Liver (tissue), 9 donors: ENCODE data around the gene DGCR8. TPM values are rescaled to one million over a fixed set of nuclear protein-coding genes. Genes with fewer than 3 reads are reported as not detected.

Source experiments
- DNase-seq: peaks from one replicate; pipeline ENCODE4 v3.0.0-alpha.2; 2017; ENCODE audit warnings: low spot score
- H3K27ac ChIP-seq, 2 donors: one replicate each; pipeline ENCODE4 v1.7.0; 2013; ENCODE audit warnings: inconsistent platforms in 2 of 2, low read length in 2 of 2, control low read depth in 1 of 2, low read depth in 1 of 2, mild to moderate bottlenecking in 1 of 2
- H3K27me3 ChIP-seq, 4 donors: one replicate each; pipeline versions ENCODE4 v1.6.1 to v1.7.0; 2013; ENCODE audit warnings: low read length in 3 of 4, inconsistent platforms in 1 of 4, mild to moderate bottlenecking in 1 of 4, moderate library complexity in 1 of 4; ENCODE audit not compliant: control insufficient read depth in 4 of 4, insufficient read depth in 4 of 4
- H3K36me3 ChIP-seq, 4 donors: one replicate each; pipeline versions ENCODE4 v1.6.1 to v1.7.0; 2013; ENCODE audit warnings: low read length in 3 of 4, mild to moderate bottlenecking in 3 of 4, low read depth in 1 of 4, moderate library complexity in 1 of 4; ENCODE audit not compliant: control insufficient read depth in 4 of 4, insufficient read depth in 3 of 4
- H3K4me1 ChIP-seq, 4 donors: one replicate each; pipeline versions ENCODE4 v1.6.1 to v1.7.0; 2013; ENCODE audit warnings: low read length in 3 of 4, mild to moderate bottlenecking in 3 of 4, moderate library complexity in 1 of 4; ENCODE audit not compliant: control insufficient read depth in 4 of 4, insufficient read depth in 4 of 4
- H3K4me3 ChIP-seq, 3 donors: one replicate each; pipeline versions ENCODE4 v1.6.1 to v1.7.0; 2013; ENCODE audit warnings: low read length in 3 of 3, control low read depth in 1 of 3, low read depth in 1 of 3, mild to moderate bottlenecking in 1 of 3
- H3K9ac ChIP-seq, 2 donors: one replicate each; pipeline ENCODE4 v1.7.0; 2013; ENCODE audit warnings: low read length in 2 of 2, mild to moderate bottlenecking in 2 of 2, moderate library complexity in 2 of 2, control low read depth in 1 of 2, low read depth in 1 of 2
- H3K9me3 ChIP-seq, 4 donors: one replicate each; pipeline versions ENCODE4 v1.6.1 to v1.7.0; 2013; ENCODE audit warnings: low read length in 3 of 4; ENCODE audit not compliant: control insufficient read depth in 4 of 4
- EGR1 ChIP-seq, 2 donors: IDR thresholded peaks; 2 replicates each; pipeline ENCODE4 v1.6.1; 2016 to 2018; ENCODE audit warnings: antibody characterized with exemption in 2 of 2, low read depth in 2 of 2
- FOXA1 ChIP-seq: IDR thresholded peaks from 2 replicates; pipeline ENCODE4 v1.6.1; 2016; ENCODE audit warnings: antibody characterized with exemption
- FOXA2 ChIP-seq: IDR thresholded peaks from 2 replicates; pipeline ENCODE4 v1.6.1; 2016; ENCODE audit warnings: antibody characterized with exemption
- GABPA ChIP-seq, 2 donors: IDR thresholded peaks in 1 of 2; conservative IDR thresholded peaks in 1 of 2; 2 replicates each; pipeline ENCODE4 v1.6.1; 2016; ENCODE audit warnings: antibody characterized with exemption in 2 of 2, mild to moderate bottlenecking in 1 of 2, moderate library complexity in 1 of 2
- HNF4G ChIP-seq: IDR thresholded peaks from 2 replicates; pipeline ENCODE4 v1.6.1; 2016; ENCODE audit warnings: antibody characterized with exemption
- JUND ChIP-seq, 2 donors: IDR thresholded peaks; 2 replicates each; pipeline ENCODE4 v1.6.1; 2016; ENCODE audit warnings: antibody characterized with exemption in 2 of 2
- NR2F2 ChIP-seq: IDR thresholded peaks from 2 replicates; pipeline ENCODE4 v1.6.1; 2016; ENCODE audit warnings: antibody characterized with exemption
- RAD21 ChIP-seq, 2 donors: IDR thresholded peaks; 2 replicates each; pipeline ENCODE4 v1.6.1; 2016; ENCODE audit warnings: antibody characterized with exemption in 2 of 2, mild to moderate bottlenecking in 2 of 2
- RXRA ChIP-seq, 2 donors: IDR thresholded peaks; 2 replicates each; pipeline ENCODE4 v1.6.1; 2017 to 2018; ENCODE audit warnings: antibody characterized with exemption in 2 of 2, mild to moderate bottlenecking in 1 of 2
- SP1 ChIP-seq: IDR thresholded peaks from 2 replicates; pipeline ENCODE4 v1.6.1; 2018; ENCODE audit warnings: antibody characterized with exemption, mild to moderate bottlenecking
- TAF1 ChIP-seq: conservative IDR thresholded peaks from 2 replicates; pipeline ENCODE4 v1.6.1; 2016; ENCODE audit warnings: antibody characterized with exemption, mild to moderate bottlenecking
- YY1 ChIP-seq: IDR thresholded peaks from 2 replicates; pipeline ENCODE4 v1.6.1; 2016; ENCODE audit warnings: antibody characterized with exemption, mild to moderate bottlenecking
- WGBS: extraction: QIAGEN DNeasy Blood & Tissue Kit; methylation state at CpG from one replicate; pipeline ENCODE4 v1.1.7; 2013; 5-methylcytosine and 5-hydroxymethylcytosine counted together
- polyA plus RNA-seq, 2 donors: library from polyadenylated mRNA; stranded (reverse) in 1 of 2; unstranded in 1 of 2; fragments of 200-250 nt in 1 of 2; fragments of >200 nt in 1 of 2; fragmentation: Nextera tagmentation in 1 of 2; extraction: Ambion mirVana in 1 of 2; gene quantifications; one replicate each; pipeline versions ENCODE4 v1.2.1 to v1.2.3, GENCODE V29; 2013 to 2015
- total RNA-seq, 2 donors: library from RNA; depleted of rRNA; stranded (reverse); fragments of >200 nt; gene quantifications; one replicate each; pipeline ENCODE4 v1.2.3, GENCODE V29; 2014
- TF ChIP-seq, protein P1 (sequence below): IDR thresholded peaks from 2 replicates; pipeline ENCODE4 v1.6.1; 2016; ENCODE audit warnings: antibody characterized with exemption
- TF ChIP-seq, protein P2 (sequence below): IDR thresholded peaks from 2 replicates; pipeline ENCODE4 v1.6.1; 2016; ENCODE audit warnings: antibody characterized with exemption
- TF ChIP-seq, protein P3 (sequence below): IDR thresholded peaks from 2 replicates; pipeline ENCODE4 v1.6.1; 2016; ENCODE audit warnings: antibody characterized with exemption
- TF ChIP-seq, protein P4 (sequence below): IDR thresholded peaks from 2 replicates; pipeline ENCODE4 v1.6.1; 2016; ENCODE audit warnings: antibody characterized with exemption, mild to moderate bottlenecking
- donor health status: healthy.
- donor health status: healthy.
- donor health status: healthy.
- donor health status: healthy.
- donor health status: healthy.

DGCR8 gene
- total and polyA plus RNA-seq, 4 donors: 7.9 to 27.1 (median 15.8) TPM

DNA sequence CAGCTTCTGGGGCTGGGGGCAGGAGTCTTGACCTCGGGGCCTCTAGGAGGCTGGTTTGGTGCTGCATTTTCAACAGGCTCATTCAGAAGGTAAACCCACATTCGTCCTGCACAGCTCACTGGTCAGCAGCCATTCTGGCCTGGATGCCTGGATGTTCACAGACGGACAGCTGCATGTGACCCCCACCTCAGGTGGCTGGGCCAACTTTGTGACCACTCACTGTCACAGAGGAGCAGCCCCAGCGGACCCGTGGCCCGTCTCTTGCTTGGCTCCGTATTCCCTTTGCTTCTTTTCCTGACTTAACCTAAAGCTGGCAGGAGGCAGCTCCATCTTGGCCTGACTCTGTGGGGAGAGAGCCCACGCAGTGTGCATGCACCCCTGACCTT lies 8.2 kb downstream of the DGCR8 start:
- Histone ChIP-seq H3K9me3 (no peaks in the 10 kb centered on the region), H3K4me1 (peaks cover 17 to 45% (median 34%) of the 10 kb centered on the region in 4 donors), H3K4me3 (no peak overlapping the region), H3K9ac (no peak overlapping the region), H3K36me3 (peaks cover 27 to 61% (median 49%) of the 10 kb centered on the region in 4 donors), H3K27ac (no peak overlapping the region), H3K27me3 (no peaks in the 10 kb centered on the region)
- WGBS: 93% methylated on average over 8 of the region's 8 CpGs
- DNase-seq: no peak
- TF ChIP-seq FOXA2: no peak

DNA sequence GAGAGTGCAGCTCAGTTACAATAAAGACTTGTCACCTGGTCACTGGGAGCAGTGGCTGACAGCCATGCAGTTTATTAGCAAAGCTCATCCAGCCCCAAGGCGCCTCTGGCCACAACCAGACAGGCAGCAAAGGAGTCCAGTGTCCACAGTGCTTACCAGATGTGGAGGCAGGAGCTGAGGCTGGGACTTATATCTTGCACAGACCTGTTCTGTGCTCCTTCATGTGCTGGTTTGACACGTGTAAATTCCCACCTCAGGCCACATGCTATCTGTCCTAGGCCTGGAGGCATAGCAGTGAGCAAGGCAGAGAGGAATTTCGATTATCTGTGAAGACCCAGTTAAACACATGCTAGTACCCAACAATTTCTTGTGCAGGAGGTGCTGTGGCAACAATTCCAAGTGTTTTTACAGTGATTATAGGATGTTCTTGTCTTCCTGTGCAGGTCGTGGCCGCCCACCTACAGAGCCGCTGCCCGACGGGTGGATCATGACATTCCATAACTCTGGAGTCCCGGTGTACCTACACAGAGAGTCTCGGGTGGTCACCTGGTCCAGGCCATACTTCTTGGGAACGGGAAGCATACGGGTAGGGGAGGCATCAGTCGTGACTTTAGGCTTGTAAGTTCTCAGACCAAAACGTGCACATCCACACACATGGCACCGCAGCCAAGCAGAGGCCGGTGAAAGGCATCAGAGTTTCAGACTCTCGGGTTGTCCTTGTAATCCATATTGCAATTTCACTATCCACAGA lies 9.4 kb downstream of the DGCR8 start:
- Histone ChIP-seq H3K27ac (no peak overlapping the region), H3K36me3 (peaks cover 27 to 61% (median 49%) of the 10 kb centered on the region in 4 donors), H3K4me1 (peaks cover 14 to 41% (median 30%) of the 10 kb centered on the region in 4 donors), H3K9ac (no peak overlapping the region), H3K4me3 (no peak overlapping the region), H3K9me3 (no peaks in the 10 kb centered on the region), H3K27me3 (no peaks in the 10 kb centered on the region)
- no peak for DNase-seq
- WGBS: 96% methylated on average over 17 of the region's 17 CpGs
- TF ChIP-seq TAF1 (no peak), HNF4G (no peak), YY1 (no peak)
- TF ChIP-seq, protein P1, sequence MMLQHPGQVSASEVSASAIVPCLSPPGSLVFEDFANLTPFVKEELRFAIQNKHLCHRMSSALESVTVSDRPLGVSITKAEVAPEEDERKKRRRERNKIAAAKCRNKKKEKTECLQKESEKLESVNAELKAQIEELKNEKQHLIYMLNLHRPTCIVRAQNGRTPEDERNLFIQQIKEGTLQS: no peak

DNA sequence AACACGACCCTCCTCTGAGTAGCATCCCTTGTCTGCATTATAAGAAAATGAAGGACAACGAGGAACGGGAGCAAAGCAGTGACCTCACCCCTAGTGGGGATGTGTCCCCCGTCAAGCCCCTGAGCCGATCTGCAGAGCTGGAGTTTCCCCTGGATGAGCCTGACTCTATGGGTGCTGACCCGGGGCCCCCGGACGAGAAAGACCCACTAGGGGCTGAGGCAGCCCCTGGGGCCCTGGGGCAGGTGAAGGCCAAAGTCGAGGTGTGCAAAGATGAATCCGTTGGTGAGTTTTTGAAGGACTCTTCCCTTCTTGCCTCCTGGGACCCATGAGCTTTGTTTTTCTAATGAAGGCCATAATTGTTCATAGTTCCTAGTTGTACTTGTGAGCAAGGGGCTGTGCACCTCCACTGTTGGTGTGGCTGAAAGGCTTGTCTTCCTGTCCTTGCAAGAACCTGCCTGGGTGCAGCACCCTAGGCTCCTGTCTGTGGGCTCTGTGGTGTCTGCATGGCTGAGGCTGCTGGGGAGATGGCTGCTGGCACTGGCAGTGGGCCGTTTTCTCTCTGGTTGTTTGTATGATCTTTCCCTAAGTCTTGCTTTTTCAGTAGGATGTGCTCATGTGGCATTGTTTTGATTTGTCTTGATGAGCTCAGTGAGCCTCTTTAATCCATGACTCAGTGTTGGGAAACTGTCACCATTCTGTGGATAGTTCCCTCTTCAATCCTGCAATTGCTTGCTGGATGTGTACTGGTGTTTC lies 10.1 kb downstream of the DGCR8 start:
- peaks cover 27 to 64% (median 51%) of the 10 kb centered on the region in 4 donors for H3K36me3 ChIP-seq
- 95% methylated on average over 11 of the region's 11 CpGs for WGBS
- no peak overlapping the region for H3K4me3 ChIP-seq
- no peak for DNase-seq
- TF ChIP-seq, protein P2, sequence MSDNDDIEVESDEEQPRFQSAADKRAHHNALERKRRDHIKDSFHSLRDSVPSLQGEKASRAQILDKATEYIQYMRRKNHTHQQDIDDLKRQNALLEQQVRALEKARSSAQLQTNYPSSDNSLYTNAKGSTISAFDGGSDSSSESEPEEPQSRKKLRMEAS: no peak
- TF ChIP-seq, protein P1: no peak
- TF ChIP-seq JUND (IDR thresholded peaks at IDR 0.05) (no peak), EGR1 (IDR thresholded peaks at IDR 0.05; ENCODE audit: low read depth in 2 of 2) (no peak), RXRA (IDR thresholded peaks at IDR 0.05) (no peak), GABPA (IDR thresholded peaks at IDR 0.05 in 1 of 2, conservative IDR thresholded peaks at IDR 0.05 in 1 of 2) (no peak)
- H3K27me3 ChIP-seq: no peaks in the 10 kb centered on the region
- no peak overlapping the region for H3K9ac ChIP-seq
- no peaks in the 10 kb centered on the region for H3K9me3 ChIP-seq
- H3K4me1 ChIP-seq: peaks cover 12 to 41% (median 27%) of the 10 kb centered on the region in 4 donors
- H3K27ac ChIP-seq: no peak overlapping the region

DNA sequence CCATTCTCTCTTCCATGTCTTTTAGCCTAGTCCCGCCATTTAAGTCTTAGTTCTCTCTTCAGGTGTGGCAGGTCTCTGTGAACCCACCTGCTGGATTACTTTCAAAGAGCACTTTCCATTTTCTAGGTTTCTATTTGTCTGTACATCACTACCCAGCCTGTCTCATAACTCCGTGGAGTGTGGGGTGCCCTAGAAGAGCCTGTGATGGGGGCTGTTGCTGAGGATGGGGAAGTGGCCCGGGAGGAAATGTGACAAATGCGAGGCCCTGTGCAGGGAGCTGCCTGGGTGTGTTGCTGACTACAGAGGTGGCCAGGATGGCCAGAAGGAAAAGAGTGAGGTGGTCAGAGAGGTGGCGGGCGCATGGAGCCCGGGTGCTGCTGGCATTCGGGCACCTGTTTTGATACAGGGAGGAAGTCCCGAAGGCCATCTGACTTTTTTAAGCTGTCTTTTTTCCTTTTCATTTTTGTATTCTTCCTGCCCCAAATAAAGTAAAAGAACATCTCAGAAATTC lies 10.7 kb downstream of the DGCR8 start:
- no peak overlapping the region for H3K4me3 ChIP-seq
- 92% methylated on average over 9 of the region's 9 CpGs for WGBS
- H3K36me3 ChIP-seq: peaks cover 25 to 65% (median 52%) of the 10 kb centered on the region in 4 donors
- H3K9ac ChIP-seq: no peak overlapping the region
- peaks cover 12 to 35% (median 21%) of the 10 kb centered on the region in 4 donors for H3K4me1 ChIP-seq
- no peaks in the 10 kb centered on the region for H3K27me3 ChIP-seq
- no peaks in the 10 kb centered on the region for H3K9me3 ChIP-seq
- DNase-seq: no peak
- no peak overlapping the region for H3K27ac ChIP-seq
- TF ChIP-seq TAF1 (no peak), NR2F2 (no peak), FOXA1 (no peak), YY1 (no peak), JUND (IDR thresholded peaks at IDR 0.05) (no peak), RAD21 (IDR thresholded peaks at IDR 0.05) (no peak), SP1 (no peak), HNF4G (no peak)
- TF ChIP-seq, protein P3, sequence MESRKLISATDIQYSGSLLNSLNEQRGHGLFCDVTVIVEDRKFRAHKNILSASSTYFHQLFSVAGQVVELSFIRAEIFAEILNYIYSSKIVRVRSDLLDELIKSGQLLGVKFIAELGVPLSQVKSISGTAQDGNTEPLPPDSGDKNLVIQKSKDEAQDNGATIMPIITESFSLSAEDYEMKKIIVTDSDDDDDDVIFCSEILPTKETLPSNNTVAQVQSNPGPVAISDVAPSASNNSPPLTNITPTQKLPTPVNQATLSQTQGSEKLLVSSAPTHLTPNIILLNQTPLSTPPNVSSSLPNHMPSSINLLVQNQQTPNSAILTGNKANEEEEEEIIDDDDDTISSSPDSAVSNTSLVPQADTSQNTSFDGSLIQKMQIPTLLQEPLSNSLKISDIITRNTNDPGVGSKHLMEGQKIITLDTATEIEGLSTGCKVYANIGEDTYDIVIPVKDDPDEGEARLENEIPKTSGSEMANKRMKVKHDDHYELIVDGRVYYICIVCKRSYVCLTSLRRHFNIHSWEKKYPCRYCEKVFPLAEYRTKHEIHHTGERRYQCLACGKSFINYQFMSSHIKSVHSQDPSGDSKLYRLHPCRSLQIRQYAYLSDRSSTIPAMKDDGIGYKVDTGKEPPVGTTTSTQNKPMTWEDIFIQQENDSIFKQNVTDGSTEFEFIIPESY: no peak
- TF ChIP-seq, protein P4, sequence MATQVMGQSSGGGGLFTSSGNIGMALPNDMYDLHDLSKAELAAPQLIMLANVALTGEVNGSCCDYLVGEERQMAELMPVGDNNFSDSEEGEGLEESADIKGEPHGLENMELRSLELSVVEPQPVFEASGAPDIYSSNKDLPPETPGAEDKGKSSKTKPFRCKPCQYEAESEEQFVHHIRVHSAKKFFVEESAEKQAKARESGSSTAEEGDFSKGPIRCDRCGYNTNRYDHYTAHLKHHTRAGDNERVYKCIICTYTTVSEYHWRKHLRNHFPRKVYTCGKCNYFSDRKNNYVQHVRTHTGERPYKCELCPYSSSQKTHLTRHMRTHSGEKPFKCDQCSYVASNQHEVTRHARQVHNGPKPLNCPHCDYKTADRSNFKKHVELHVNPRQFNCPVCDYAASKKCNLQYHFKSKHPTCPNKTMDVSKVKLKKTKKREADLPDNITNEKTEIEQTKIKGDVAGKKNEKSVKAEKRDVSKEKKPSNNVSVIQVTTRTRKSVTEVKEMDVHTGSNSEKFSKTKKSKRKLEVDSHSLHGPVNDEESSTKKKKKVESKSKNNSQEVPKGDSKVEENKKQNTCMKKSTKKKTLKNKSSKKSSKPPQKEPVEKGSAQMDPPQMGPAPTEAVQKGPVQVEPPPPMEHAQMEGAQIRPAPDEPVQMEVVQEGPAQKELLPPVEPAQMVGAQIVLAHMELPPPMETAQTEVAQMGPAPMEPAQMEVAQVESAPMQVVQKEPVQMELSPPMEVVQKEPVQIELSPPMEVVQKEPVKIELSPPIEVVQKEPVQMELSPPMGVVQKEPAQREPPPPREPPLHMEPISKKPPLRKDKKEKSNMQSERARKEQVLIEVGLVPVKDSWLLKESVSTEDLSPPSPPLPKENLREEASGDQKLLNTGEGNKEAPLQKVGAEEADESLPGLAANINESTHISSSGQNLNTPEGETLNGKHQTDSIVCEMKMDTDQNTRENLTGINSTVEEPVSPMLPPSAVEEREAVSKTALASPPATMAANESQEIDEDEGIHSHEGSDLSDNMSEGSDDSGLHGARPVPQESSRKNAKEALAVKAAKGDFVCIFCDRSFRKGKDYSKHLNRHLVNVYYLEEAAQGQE: no peak
